H1 (cell line): Measurements from ENCODE around the gene DIP2C. TPM values are rescaled to one million over a fixed set of nuclear protein-coding genes. Genes with fewer than 3 reads are reported as not detected.

Experiments
- CTCF ChIP-seq, 3 experiments: IDR thresholded peaks; 1 replicate in 2 of 3; 2 replicates in 1 of 3; pipeline versions ENCODE4 v1.5.1 to v1.6.1; 2011; ENCODE audit warnings: low read length in 3 of 3, mild to moderate bottlenecking in 3 of 3, inconsistent platforms in 2 of 3, low read depth in 1 of 3, moderate library complexity in 1 of 3; ENCODE audit not compliant: insufficient read depth in 1 of 3; ENCODE audit errors: control extremely low read depth in 1 of 3
- EGR1 ChIP-seq: IDR thresholded peaks from 2 replicates; pipeline ENCODE4 v1.6.1; 2011; ENCODE audit warnings: low read depth, low read length, borderline replicate concordance
- JUN ChIP-seq: IDR thresholded peaks from 2 replicates; pipeline ENCODE4 v1.6.1; 2011; ENCODE audit warnings: low read depth, mild to moderate bottlenecking, improper control_type of control experiment, low read length
- POLR2AphosphoS5 ChIP-seq: IDR thresholded peaks from 2 replicates; pipeline ENCODE4 v1.6.1; 2011; ENCODE audit warnings: low read depth, low read length
- POU5F1 ChIP-seq: IDR thresholded peaks from 2 replicates; pipeline ENCODE4 v1.6.1; 2011; ENCODE audit warnings: low read depth, mild to moderate bottlenecking, low read length, moderate library complexity
- RAD21 ChIP-seq, 2 experiments: IDR thresholded peaks in 1 of 2; conservative IDR thresholded peaks in 1 of 2; 2 replicates each; pipeline ENCODE4 v1.6.1; 2011; ENCODE audit warnings: low read depth in 2 of 2, low read length in 2 of 2, improper control_type of control experiment in 1 of 2, inconsistent platforms in 1 of 2, mild to moderate bottlenecking in 1 of 2, moderate library complexity in 1 of 2
- RBBP5 ChIP-seq: IDR thresholded peaks from 2 replicates; pipeline ENCODE4 v1.7.1; 2012; ENCODE audit warnings: low read depth, mild to moderate bottlenecking, inconsistent platforms, low read length, moderate library complexity, borderline replicate concordance
- SUZ12 ChIP-seq: fragments of 200-600 bp; sonication (generic); IDR thresholded peaks from 2 replicates; pipeline ENCODE4 v1.6.1; 2012; ENCODE audit warnings: mild to moderate bottlenecking, inconsistent platforms, low read length, moderate library complexity, mixed read lengths
- TCF12 ChIP-seq: IDR thresholded peaks from 2 replicates; pipeline ENCODE4 v1.6.1; 2011; ENCODE audit warnings: low read depth, mild to moderate bottlenecking, low read length
- polyA plus RNA-seq, 7 experiments: library from polyadenylated mRNA; depleted of rRNA in 3 of 7; stranded (reverse) in 5 of 7; unstranded in 2 of 7; fragments of >200 nt in 5 of 7; fragments of 200-250 nt in 2 of 7; gene quantifications; 1 replicate in 5 of 7; 2 replicates in 1 of 7; 4 replicates in 1 of 7; pipeline versions ENCODE4 v1.2.1 to v1.2.3, GENCODE V29; 2011 to 2013; ENCODE audit warnings: missing spikeins in 2 of 7, mixed read lengths in 2 of 7
- total RNA-seq: library from RNA; stranded (reverse); fragmentation: NEBNext Ultra II Directional; extraction: Animal tissue kit (Norgen Biotek cat#: 25700); gene quantifications from 2 replicates; pipeline ENCODE4 v1.2.1, GENCODE V29; 2021

DIP2C gene
- total and polyA plus RNA-seq, 2 of the 8 experiments (the other 6 are each of a cell fraction or from before 2014, with no cell fraction given) = 3.8 to 9.3 TPM

GRCh38 chr10:416091-416515 lies 273.4 kb downstream of the DIP2C start (continued):
- TF ChIP-seq EGR1 (no peak), RAD21 (IDR thresholded peaks at IDR 0.05 in 1 of 2, conservative IDR thresholded peaks at IDR 0.05 in 1 of 2; ENCODE audit: low read depth in 2 of 2, low read length in 2 of 2) (peak; percentile 75 to 78), RBBP5 (no peak), POLR2AphosphoS5 (no peak), POU5F1 (no peak), SUZ12 (no peak), CTCF (IDR thresholded peaks at IDR 0.05; ENCODE audit: control extremely low read depth in 1 of 3, insufficient read depth in 1 of 3, low read depth in 1 of 3, low read length in 3 of 3) (peak; percentile 61 to 77 (median 77)), TCF12 (no peak), JUN (no peak)
